IMR-90 (cell line): ENCODE measurements around the gene COMP. TPM values are rescaled to one million over a fixed set of nuclear protein-coding genes. Genes with fewer than 3 reads are reported as not detected.

Experiments
- ATAC-seq: fragments of 200-7000 bp; cut with Tn5 transposase; 2 replicates; pipeline ENCODE4 v1.9.1; 2020; ENCODE audit warnings: low read depth, mild to moderate bottlenecking, moderate library complexity
- BruUV-seq: library from RNA; stranded (reverse); fragments of 400-500 nt; replicated peaks from 2 replicates; lab custom pipeline; 2021; lab: Mats Ljungman, UMichigan
- CTCF ChIA-PET: fragments of 300-600 bp; formaldehyde crosslinking; extraction: SDS; loops from one replicate; lab custom pipeline; 2021; ENCODE audit warnings: antibody characterized with exemption; lab: Yijun Ruan, JAX
- POLR2A ChIA-PET: fragments of 300-600 bp; sonication (Branson Sonifier 250); formaldehyde crosslinking; loops from one replicate; lab custom pipeline; 2022; ENCODE audit warnings: antibody characterized with exemption; ENCODE audit not compliant: unreplicated experiment; lab: Charles Lee
- DNase-seq: peaks from one replicate; pipeline ENCODE4 v3.0.0; 2013
- H2AFZ ChIP-seq: replicated peaks from 2 replicates; pipeline ENCODE3; 2013; ENCODE audit warnings: low read length, mild to moderate bottlenecking; ENCODE audit not compliant: poor library complexity
- H2AK5ac ChIP-seq: 2 replicates; pipeline ENCODE4 v1.6.1; 2013; ENCODE audit warnings: low read depth, low read length, inconsistent platforms
- H2AK9ac ChIP-seq: replicated peaks from 2 replicates; pipeline ENCODE3; 2013; ENCODE audit warnings: mild to moderate bottlenecking, low read depth, low read length, moderate library complexity; ENCODE audit not compliant: poor library complexity
- H2BK120ac ChIP-seq: 2 replicates; pipeline ENCODE4 v1.6.1; 2013; ENCODE audit warnings: low read depth, low read length, inconsistent platforms
- H2BK15ac ChIP-seq: 3 replicates; pipeline ENCODE4 v1.6.1; 2013; ENCODE audit warnings: low read depth, low read length, inconsistent platforms
- H2BK20ac ChIP-seq: 2 replicates; pipeline ENCODE4 v1.6.1; 2013; ENCODE audit warnings: low read depth, mild to moderate bottlenecking, inconsistent platforms, low read length, moderate library complexity
- H2BK5ac ChIP-seq: 2 replicates; pipeline ENCODE4 v1.6.1; 2013; ENCODE audit warnings: mild to moderate bottlenecking, low read depth, low read length, inconsistent platforms; ENCODE audit not compliant: poor library complexity, severe bottlenecking
- H3K14ac ChIP-seq: replicated peaks from 2 replicates; pipeline ENCODE4 v1.6.1; 2013; ENCODE audit warnings: low read depth, low read length, inconsistent platforms
- H3K18ac ChIP-seq: 2 replicates; pipeline ENCODE4 v1.6.1; 2013; ENCODE audit warnings: low read depth, low read length, control low read depth
- H3K23ac ChIP-seq: 2 replicates; pipeline ENCODE4 v1.6.1; 2013; ENCODE audit warnings: low read depth, low read length, inconsistent platforms
- H3K27ac ChIP-seq: 2 replicates; pipeline ENCODE4 v1.5.1; 2013; ENCODE audit warnings: mild to moderate bottlenecking, control low read depth, low read length; ENCODE audit not compliant: insufficient read depth
- H3K27me3 ChIP-seq: 2 replicates; pipeline ENCODE4 v1.6.1; 2013; ENCODE audit warnings: low read length; ENCODE audit not compliant: control insufficient read depth, insufficient read depth
- H3K36me3 ChIP-seq: 2 replicates; pipeline ENCODE4 v1.6.1; 2013; ENCODE audit warnings: low read length, mixed read lengths; ENCODE audit not compliant: control insufficient read depth, insufficient read depth
- H3K4ac ChIP-seq: 2 replicates; pipeline ENCODE4 v1.6.1; 2013; ENCODE audit warnings: low read depth, low read length, inconsistent platforms
- H3K4me1 ChIP-seq: 2 replicates; pipeline ENCODE4 v1.6.1; 2013; ENCODE audit warnings: low read length, mixed read lengths; ENCODE audit not compliant: control insufficient read depth, insufficient read depth
- H3K4me2 ChIP-seq: 2 replicates; pipeline ENCODE4 v1.6.1; 2013; ENCODE audit warnings: low read depth, mild to moderate bottlenecking, control low read depth, low read length, moderate library complexity
- H3K4me3 ChIP-seq: 2 replicates; pipeline ENCODE4 v1.5.1; 2013; ENCODE audit warnings: low read depth, mild to moderate bottlenecking, control low read depth, low read length, moderate library complexity; ENCODE audit not compliant: insufficient read depth
- H3K56ac ChIP-seq: 2 replicates; pipeline ENCODE4 v1.6.1; 2013; ENCODE audit warnings: low read length, inconsistent platforms; ENCODE audit not compliant: insufficient read depth; ENCODE audit errors: extremely low read depth
- H3K79me1 ChIP-seq, 2 experiments: 2 replicates each; pipeline ENCODE4 v1.6.1; 2013; ENCODE audit warnings: low read length in 2 of 2, inconsistent platforms in 1 of 2, low read depth in 1 of 2
- H3K9ac ChIP-seq: 2 replicates; pipeline ENCODE4 v1.6.1; 2013; ENCODE audit warnings: low read depth, low read length, control low read depth
- H3K9me1 ChIP-seq: 2 replicates; pipeline ENCODE4 v1.6.1; 2013; ENCODE audit warnings: low read length, inconsistent platforms; ENCODE audit not compliant: insufficient read depth
- H3K9me3 ChIP-seq: 2 replicates; pipeline ENCODE4 v1.6.1; 2013; ENCODE audit warnings: low read length; ENCODE audit not compliant: control insufficient read depth, insufficient read depth
- H4K20me1 ChIP-seq: 2 replicates; pipeline ENCODE4 v1.6.1; 2013; ENCODE audit warnings: low read length, inconsistent platforms; ENCODE audit not compliant: insufficient read depth
- H4K5ac ChIP-seq: 2 replicates; pipeline ENCODE4 v1.6.1; 2013; ENCODE audit warnings: mild to moderate bottlenecking, low read depth, low read length, control low read depth
- H4K8ac ChIP-seq, 2 experiments: 2 replicates each; pipeline ENCODE4 v1.6.1; 2013; ENCODE audit warnings: low read depth in 2 of 2, low read length in 2 of 2, control low read depth in 1 of 2, inconsistent platforms in 1 of 2
- H4K91ac ChIP-seq: 2 replicates; pipeline ENCODE4 v1.6.1; 2013; ENCODE audit warnings: low read depth, low read length, inconsistent platforms; ENCODE audit not compliant: insufficient read depth
- BHLHE40 ChIP-seq: fragments of 150-350 bp; IDR thresholded peaks from 2 replicates; pipeline ENCODE4 v1.6.1; 2016; ENCODE audit warnings: mild to moderate bottlenecking, low read depth, low read length
- CEBPB ChIP-seq: IDR thresholded peaks from 2 replicates; pipeline ENCODE4 v1.6.1; 2012; ENCODE audit warnings: low read depth, low read length, improper control_type of control experiment
- CHD1 ChIP-seq: IDR thresholded peaks from 2 replicates; pipeline ENCODE4 v1.6.1; 2012; ENCODE audit warnings: low read depth, low read length, improper control_type of control experiment
- FOS ChIP-seq: fragments of 150-350 bp; IDR thresholded peaks from 2 replicates; pipeline ENCODE4 v1.6.1; 2016; ENCODE audit warnings: low read depth, low read length
- MAZ ChIP-seq: IDR thresholded peaks from 2 replicates; pipeline ENCODE4 v1.6.1; 2012; ENCODE audit warnings: low read depth, mild to moderate bottlenecking, low read length, improper control_type of control experiment, moderate library complexity, borderline replicate concordance
- MXI1 ChIP-seq: IDR thresholded peaks from 2 replicates; pipeline ENCODE4 v1.6.1; 2012; ENCODE audit warnings: low read depth, mild to moderate bottlenecking, low read length, moderate library complexity, borderline replicate concordance
- NFE2L2 ChIP-seq: fragments of 150-350 bp; IDR thresholded peaks from 2 replicates; pipeline ENCODE4 v1.6.1; 2016; ENCODE audit warnings: low read depth, mild to moderate bottlenecking, low read length
- POLR2A ChIP-seq: IDR thresholded peaks from 2 replicates; pipeline ENCODE4 v1.6.1; 2012; ENCODE audit warnings: mild to moderate bottlenecking, low read depth, low read length
- RAD21 ChIP-seq: IDR thresholded peaks from 2 replicates; pipeline ENCODE4 v1.6.1; 2012; ENCODE audit warnings: low read length, improper control_type of control experiment
- RFX5 ChIP-seq: IDR thresholded peaks from 2 replicates; pipeline ENCODE4 v1.8.0; 2012; ENCODE audit warnings: low read depth, mild to moderate bottlenecking, low read length, moderate library complexity
- dilution Hi-C: fragments of 300-500 bp; cut with HindIII; formaldehyde crosslinking; loops from one replicate; pipeline ENCODE4 v1.14.3; 2018; ENCODE audit warnings: low sequenced_read_pairs; ENCODE audit not compliant: unreplicated experiment
- in situ Hi-C: fragments of 300-500 bp; cut with MboI; formaldehyde crosslinking; loops from 3 replicates; pipeline ENCODE4 v1.14.3; 2019; ENCODE audit warnings: low sequenced_read_pairs, inconsistent platforms, mixed read lengths
- intact Hi-C: fragments of 100-400 bp; cut with micrococcal nuclease; formaldehyde crosslinking; loops from 2 replicates; pipeline ENCODE4 v1.10.0; 2022
- polyA plus RNA-seq, 3 experiments: library from polyadenylated mRNA; depleted of rRNA; stranded (reverse); fragments of >200 nt; gene quantifications; 2 replicates each; pipeline ENCODE4 v1.2.3, GENCODE V29; 2012; ENCODE audit warnings: low replicate concordance in 1 of 3
- total RNA-seq: library from RNA; depleted of rRNA; stranded (reverse); fragments of >200 nt; gene quantifications from 2 replicates; pipeline ENCODE4 v1.2.3, GENCODE V29; 2012
- TF ChIP-seq, protein P1 (sequence below): fragments of 150-350 bp; IDR thresholded peaks from 2 replicates; pipeline ENCODE4 v1.6.1; 2017; ENCODE audit warnings: mild to moderate bottlenecking, antibody characterized with exemption, low read length, low read depth
- TF ChIP-seq, protein P2 (sequence below): conservative IDR thresholded peaks from 2 replicates; pipeline ENCODE4 v1.5.1; 2012; ENCODE audit warnings: mild to moderate bottlenecking, low read depth, low read length, improper control_type of control experiment
- TF ChIP-seq, protein P3 (sequence below): fragments of 150-350 bp; IDR thresholded peaks from 2 replicates; pipeline ENCODE4 v1.6.1; 2016; ENCODE audit warnings: low read depth, mild to moderate bottlenecking, low read length, moderate library complexity, borderline replicate concordance

COMP gene
- total and polyA plus RNA-seq, 2 of the 4 experiments (the other 2 are of a cell fraction): under 0.01 to 0.43 TPM

DNA sequence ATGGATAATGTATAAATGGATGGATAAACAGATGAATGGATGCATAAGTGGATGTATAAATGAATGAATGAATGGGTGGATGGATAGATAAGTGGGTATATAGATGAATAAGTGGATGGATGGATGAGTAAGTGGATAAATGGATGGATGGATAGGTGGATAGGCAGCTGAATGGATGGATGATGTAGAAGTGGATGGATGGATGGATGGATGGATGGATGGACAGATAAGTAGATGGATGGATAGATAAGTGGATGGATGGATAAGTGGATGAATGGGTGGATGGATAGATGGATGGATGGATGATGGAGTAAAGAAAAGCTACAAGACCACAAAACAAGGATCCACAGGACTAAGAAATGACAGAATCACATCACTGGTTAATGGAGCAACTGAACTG is 9.0 kb upstream of the COMP start:
- BruUV-seq: no TSS peak
- Histone ChIP-seq H2AK9ac (no peak overlapping the region), H3K36me3 (no peaks in the 10 kb centered on the region), H3K27me3 (peaks cover 46% of the 10 kb centered on the region), H4K20me1 (no peaks in the 10 kb centered on the region), H3K18ac (no peak overlapping the region), H4K91ac (no peak overlapping the region), H3K79me1 (no peaks in the 10 kb centered on the region), H3K14ac (no peak overlapping the region), H2BK5ac (peak overlapping the region; percentile 65), H3K56ac (no peak overlapping the region), H3K23ac (no peak overlapping the region), H2AK5ac (no peak overlapping the region), H4K5ac (no peak overlapping the region), H2BK120ac (no peak overlapping the region), H3K4me1 (no peaks in the 10 kb centered on the region), H2BK20ac (no peak overlapping the region), H3K4me2 (no peak overlapping the region), H2AFZ (no peak overlapping the region), H3K9me1 (no peaks in the 10 kb centered on the region), H3K27ac (no peak overlapping the region), H4K8ac (no peak overlapping the region), H3K4ac (no peak overlapping the region), H2BK15ac (no peak overlapping the region), H3K9ac (no peak overlapping the region), H3K4me3 (no peak overlapping the region), H3K9me3 (peaks cover 9% of the 10 kb centered on the region; the same call in 1 of the 2 replicates)
- POLR2A ChIA-PET: no interaction called here
- no peak for DNase-seq
- intact Hi-C loops: no loop called here
- in situ Hi-C loops: no loop called here
- ATAC-seq: no peak
- dilution Hi-C loops: no loop called here
- TF ChIP-seq BHLHE40 (no peak), FOS (no peak), MXI1 (no peak), POLR2A (no peak), RAD21 (no peak), MAZ (no peak), CHD1 (no peak), CEBPB (no peak), NFE2L2 (no peak), RFX5 (no peak)
- TF ChIP-seq, protein P1, sequence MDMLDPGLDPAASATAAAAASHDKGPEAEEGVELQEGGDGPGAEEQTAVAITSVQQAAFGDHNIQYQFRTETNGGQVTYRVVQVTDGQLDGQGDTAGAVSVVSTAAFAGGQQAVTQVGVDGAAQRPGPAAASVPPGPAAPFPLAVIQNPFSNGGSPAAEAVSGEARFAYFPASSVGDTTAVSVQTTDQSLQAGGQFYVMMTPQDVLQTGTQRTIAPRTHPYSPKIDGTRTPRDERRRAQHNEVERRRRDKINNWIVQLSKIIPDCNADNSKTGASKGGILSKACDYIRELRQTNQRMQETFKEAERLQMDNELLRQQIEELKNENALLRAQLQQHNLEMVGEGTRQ: no peak
- TF ChIP-seq, protein P2, sequence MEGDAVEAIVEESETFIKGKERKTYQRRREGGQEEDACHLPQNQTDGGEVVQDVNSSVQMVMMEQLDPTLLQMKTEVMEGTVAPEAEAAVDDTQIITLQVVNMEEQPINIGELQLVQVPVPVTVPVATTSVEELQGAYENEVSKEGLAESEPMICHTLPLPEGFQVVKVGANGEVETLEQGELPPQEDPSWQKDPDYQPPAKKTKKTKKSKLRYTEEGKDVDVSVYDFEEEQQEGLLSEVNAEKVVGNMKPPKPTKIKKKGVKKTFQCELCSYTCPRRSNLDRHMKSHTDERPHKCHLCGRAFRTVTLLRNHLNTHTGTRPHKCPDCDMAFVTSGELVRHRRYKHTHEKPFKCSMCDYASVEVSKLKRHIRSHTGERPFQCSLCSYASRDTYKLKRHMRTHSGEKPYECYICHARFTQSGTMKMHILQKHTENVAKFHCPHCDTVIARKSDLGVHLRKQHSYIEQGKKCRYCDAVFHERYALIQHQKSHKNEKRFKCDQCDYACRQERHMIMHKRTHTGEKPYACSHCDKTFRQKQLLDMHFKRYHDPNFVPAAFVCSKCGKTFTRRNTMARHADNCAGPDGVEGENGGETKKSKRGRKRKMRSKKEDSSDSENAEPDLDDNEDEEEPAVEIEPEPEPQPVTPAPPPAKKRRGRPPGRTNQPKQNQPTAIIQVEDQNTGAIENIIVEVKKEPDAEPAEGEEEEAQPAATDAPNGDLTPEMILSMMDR: no peak
- TF ChIP-seq, protein P3, sequence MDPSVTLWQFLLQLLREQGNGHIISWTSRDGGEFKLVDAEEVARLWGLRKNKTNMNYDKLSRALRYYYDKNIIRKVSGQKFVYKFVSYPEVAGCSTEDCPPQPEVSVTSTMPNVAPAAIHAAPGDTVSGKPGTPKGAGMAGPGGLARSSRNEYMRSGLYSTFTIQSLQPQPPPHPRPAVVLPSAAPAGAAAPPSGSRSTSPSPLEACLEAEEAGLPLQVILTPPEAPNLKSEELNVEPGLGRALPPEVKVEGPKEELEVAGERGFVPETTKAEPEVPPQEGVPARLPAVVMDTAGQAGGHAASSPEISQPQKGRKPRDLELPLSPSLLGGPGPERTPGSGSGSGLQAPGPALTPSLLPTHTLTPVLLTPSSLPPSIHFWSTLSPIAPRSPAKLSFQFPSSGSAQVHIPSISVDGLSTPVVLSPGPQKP: no peak
- CTCF ChIA-PET: no interaction called here
